SIG-M5 treated with dmso at 0.1 percent for 504 hours (cell line): ENCODE results near the gene SEMA4C.
A peak's percentile ranks its signal among the peaks of the same experiment; 100 is the strongest.

ENCODE experiments used
- DNase-seq: peaks from one replicate; lab custom pipeline; 2025; ENCODE audit not compliant: unreplicated experiment; lab: John Stamatoyannopoulos, UW

SEMA4C gene

DNA sequence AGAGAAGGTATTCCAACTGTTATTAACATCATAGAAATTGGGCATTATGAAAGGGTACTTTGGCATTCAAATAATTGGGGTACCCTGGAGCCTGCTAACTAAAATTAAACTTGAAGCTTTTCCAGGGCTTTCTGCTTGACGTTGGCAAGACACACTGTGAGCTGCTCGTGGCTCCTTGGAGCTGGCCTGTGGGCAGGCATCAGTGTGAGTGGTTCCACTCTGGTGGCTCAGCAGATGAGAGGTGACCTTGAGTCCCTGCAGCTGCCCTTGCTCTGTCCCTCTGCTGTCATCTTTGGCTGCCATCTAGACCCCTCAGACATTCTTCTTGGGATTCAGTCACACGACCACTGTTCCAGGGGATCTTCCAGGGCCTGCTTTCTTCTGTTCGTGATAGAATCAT is 47.1 kb downstream of the SEMA4C start:
- no peak for DNase-seq

DNA sequence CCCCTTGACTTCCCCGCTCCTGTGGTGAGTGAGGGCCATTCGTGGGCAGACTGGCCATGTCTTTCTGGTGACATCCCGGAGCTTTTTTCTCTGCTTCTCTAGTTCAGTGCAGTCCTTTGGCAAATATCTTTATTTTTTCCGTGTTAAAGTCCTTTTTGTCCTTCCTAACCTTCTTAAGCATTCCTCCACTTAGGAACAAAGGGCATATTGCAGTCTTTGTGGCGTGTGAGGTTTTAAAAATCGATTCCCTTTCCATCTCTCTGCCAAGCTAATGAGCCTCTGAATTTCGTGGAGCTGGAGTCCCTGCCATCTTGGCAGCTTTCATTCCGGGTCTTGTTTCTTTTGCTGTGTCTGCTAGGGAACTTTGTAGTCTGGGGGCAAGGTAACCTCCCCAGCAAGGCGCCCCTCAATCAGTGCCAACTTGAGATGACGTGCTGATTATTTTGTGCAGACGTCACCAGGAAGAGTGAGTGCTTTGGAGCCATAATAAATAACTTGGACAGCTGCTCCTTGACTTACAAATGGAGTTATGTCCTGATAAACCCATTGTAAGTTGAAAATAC is 48.7 kb downstream of the SEMA4C start:
- no peak for DNase-seq

DNA sequence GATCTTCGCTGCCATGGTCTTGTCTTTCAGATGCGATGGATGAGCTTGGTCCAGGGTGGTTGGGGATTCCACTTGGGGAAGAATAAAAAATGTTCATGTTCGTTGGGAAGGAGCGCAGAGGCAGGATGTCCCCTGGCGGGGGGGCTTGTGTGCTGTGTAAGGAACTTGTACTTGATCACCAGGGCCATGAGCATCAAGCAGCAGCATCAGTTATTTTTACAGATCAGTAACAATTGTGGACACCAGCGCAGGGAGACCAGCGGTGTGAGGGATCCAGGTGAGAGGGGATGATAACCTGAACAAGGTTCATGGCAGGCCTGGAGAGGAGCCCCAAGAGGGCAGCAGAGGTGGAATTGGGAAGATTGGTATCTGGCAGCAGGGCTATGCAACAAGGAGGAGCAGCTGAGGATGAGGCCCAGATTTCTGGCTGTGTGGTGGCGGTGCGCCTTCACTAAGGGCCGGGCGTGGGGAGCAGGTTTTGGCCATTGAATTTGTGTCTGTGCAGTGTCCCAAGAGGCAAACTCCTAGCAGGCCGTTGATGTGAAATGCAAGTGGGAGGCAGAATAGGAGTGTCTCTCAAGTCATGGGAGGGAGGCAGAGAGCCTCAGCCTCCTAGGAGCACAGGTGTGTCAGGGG is 49.9 kb downstream of the SEMA4C start:
- no peak for DNase-seq

DNA sequence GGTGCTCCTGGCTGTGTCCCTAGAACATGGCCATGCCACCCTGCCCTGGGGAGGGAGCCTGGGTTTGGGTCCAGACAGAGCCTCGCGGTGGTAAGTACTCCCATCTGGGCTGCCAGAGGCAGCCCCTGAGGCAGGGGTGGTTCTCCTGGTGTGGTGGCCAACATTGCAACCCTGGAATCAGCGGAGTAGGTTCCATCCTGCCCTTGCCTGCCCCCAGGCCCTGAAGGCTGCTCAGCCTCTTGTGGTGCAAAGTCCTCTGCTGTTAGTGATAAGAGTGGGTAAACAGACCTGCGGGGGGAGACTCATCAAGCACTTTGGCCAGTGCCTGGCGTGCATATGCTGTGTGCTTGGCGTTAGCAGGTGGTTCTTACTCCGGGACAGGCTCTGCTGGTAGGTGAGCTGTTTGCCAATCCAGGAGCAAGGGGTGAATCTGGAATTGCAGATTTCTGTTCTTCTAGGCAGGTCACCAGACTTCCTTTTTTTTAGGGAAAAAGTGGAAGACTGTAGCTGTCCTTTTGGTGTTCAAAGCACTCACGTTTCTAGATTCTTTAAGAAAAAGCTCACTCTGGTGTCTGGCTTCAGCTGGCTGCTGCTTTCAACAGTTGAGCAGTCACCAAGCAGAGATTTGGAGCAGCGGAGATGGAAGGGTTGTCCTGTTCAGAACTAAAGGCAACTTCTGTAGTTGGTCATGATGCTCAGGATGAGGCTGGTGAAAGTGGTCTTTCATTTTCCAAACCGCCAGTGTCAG is 50.6 kb downstream of the SEMA4C start:
- no peak for DNase-seq

DNA sequence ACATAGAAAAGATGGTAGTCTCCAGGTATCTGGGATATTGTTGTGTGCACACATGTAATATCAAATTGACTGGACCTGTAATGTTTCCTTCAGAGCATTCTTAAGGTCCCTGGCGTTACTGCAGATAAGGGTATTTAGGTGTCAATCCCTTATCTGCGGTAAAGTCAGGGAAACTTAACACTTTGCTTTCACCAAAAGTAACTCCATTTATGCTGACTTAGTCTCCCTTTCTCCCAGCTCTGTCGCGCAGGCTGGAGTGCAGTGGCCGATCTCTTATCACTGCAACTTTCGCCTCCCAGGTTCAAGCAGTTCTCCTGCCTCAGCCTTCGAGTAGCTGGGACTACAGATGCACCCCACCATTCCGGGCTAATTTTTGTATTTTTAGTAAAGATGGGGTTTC is 52.0 kb downstream of the SEMA4C start:
- no peak for DNase-seq

DNA sequence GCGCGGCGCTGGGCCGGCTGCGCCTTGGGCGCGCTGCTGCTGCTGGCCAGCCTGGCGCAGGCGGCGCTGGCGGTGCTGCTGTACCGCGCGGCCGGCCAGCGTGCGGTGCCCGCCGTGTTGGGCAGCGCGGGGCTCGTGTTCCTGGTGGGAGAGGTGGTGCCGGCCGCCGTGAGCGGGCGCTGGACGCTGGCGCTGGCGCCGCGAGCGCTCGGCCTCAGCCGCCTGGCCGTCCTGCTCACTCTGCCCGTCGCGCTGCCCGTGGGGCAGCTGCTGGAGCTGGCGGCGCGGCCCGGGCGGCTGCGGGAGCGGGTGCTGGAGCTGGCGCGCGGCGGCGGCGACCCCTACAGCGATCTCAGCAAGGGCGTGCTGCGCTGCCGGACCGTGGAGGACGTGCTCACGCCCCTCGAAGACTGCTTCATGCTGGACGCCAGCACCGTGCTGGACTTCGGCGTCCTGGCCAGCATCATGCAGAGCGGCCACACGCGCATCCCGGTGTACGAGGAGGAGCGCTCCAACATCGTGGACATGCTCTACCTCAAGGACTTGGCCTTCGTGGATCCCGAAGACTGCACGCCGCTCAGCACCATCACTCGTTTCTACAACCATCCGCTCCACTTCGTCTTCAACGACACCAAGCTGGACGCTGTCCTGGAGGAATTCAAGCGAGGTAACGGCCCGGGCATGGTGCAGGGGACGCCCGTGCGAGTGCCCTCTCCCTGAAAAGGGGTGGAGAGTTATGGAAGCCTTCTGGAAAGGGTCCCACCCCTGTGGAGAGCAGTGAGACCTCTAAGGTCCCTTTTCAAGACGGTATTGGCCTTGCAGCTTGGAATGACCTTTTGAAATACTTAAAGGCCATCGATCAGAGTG is 52.8 kb downstream of the SEMA4C start:
- peak; percentile 29 for DNase-seq

DNA sequence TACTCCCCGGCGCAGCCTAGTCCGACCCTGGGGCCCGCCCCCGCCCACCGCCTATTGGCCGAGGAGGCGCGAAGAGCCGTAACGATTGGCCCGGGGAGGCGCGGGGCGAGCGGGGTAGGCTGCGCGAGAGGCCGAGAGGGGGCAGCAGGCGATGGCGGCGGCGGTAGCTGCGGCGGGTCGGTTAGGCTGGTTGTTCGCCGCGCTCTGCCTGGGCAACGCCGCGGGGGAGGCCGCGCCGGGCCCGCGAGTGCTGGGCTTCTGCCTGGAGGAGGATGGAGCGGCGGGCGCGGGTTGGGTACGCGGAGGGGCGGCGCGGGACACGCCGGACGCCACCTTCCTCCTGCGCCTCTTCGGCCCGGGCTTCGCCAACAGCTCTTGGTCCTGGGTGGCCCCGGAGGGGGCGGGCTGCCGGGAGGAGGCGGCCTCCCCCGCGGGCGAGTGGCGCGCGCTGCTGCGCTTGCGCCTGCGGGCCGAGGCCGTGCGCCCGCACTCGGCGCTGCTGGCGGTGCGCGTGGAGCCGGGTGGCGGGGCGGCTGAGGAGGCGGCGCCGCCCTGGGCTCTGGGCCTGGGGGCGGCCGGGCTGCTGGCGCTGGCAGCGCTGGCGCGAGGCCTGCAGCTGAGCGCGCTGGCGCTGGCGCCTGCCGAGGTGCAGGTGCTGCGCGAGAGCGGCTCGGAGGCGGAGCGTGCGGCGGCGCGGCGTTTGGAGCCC is 53.6 kb downstream of the SEMA4C start, which contains the start of gene CNNM3:
Gene CNNM3 (plus strand): TSS at position 142 of the 709 bp plus-strand sequence. CDS start 10 bp downstream, at position 152.
- peak; percentile 93 for DNase-seq

DNA sequence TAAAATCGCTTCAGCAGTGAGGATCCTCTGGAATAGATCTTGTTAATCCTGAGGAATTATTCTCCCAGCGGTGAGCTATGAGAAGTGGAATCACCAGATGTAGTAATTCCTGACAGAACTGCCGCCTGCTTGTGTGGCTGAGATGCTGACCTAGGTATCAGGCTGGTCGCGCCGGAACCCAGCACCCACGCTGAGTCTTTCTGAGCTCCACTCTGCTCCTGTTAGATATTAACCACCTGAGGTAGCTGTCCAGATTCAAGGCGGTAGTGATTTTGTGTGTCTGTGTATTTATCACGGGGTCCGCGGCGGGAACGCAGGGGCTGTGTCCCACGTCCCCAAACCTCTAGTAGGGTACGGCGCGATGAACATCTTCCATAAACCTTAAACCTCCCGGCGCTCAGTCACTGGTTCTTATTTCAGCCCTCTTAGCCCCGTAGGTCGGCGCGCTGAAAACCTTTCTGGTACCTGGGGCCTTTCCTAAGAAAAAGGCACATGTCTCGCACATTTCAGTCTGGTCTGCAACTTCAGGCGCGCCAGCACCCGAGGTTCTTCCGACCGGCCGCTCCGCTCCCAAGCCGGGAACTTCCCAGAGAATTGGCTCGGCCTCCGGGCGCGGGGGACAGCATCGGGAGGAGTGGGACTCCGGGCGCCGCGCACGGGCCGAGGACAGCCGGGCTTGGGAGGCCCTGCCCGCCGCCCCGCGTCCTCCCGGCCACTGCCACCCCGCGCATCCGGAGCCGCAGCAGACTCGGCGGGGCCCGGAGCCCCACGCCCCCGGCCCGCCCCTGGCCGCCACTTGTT is 54.4 kb downstream of the SEMA4C start:
- peak; percentile 35 for DNase-seq

DNA sequence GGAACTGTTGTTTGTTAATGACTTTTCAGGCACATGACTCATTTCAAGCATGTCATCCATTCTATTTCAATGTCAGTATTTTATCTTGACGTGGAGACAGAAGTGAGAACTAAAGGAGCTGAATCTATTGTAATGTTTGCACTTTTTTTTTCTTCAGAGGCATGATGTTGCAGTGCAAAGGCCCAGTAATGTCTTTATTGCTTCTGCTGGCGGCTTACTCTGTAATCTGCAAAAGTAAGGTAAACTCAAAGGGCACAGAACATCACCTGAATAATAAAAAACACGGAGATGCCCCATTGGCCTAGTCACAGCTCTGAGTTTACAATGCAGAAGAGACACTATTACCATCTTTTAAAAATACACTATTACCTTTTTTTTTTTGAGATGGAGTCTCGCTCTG is 56.2 kb downstream of the SEMA4C start:
- no peak for DNase-seq

DNA sequence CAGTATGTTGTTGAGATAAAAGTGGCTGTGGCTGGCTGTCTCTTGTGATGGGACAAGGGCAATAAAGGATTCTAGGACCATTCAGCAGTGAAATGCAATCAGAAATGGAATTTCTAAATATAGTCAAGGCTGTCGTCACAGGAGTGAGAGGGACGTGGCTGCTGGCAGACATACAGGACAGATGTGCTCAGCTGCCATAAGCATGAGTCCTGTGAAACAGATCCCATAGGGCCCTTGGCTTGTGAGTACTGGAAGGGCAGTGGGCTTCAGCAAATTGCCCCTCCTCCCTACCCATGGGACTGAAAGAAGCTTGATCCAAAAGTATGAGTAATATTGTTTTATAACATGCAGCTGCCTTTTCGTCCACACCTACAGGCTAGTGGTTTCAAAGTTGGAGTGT is 58.0 kb downstream of the SEMA4C start:
- DNase-seq: no peak

DNA sequence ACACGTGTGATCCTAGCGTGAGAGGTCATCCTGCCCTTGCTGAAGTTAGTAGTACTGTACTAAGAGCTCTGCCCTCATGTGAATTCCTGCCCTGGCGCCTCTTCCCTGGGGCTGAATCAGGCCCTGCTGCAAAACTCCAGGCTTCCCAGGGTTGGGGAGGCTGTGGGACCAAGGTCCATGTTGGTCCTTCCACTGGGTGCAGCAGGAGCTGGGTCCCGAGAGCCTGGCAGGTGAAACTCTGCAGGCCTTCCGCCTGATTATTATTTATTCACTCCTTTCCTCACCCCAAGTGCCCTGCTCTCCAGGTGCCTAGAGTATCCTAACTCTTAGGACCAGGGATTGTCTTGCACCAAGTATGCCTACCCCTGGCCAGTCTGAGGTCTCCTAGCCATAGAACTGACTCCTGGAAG is 59.1 kb downstream of the SEMA4C start:
- no peak for DNase-seq

DNA sequence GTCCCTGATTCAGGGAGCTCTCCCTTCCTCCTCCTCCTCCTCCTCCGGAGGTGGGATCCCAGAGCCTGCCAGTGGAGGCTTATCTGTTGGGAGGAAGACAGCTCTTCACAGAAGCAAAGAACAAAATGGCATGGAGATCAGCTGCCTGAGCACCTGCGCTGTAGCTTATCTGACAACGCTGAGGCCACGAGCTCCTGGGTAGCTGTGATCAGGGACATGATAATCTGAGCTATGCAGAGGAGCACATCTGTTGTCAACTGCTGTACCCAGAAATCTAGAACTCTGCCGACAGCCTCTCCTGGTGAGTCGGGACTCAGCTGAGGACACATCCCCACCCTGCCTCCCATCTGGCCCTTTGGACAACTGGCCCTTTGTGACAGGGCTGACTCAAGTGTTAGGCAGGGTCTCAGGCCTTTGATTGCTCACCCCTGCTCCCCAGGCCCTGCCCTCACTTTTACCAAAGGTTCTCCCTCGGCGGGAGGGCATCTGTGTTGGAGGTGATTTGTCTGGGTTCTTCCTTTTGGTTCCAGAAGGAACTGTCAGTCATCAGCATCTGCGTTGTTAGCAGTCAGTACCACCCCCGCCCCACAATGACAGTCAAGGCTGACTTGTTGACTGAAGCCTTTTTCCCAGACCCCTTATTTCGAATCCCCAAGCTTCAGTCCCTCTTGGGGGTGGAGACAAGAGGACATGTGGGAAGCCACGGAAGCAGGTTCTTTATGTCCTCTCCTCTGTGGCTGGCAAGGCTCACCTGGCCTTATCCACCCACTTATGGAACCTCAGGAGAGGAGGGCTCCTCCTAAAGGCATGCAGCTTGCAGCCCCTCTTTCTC is 59.7 kb downstream of the SEMA4C start:
- DNase-seq: no peak
